Thyroid gland (tissue), 4 donors: Measurements from ENCODE around the gene DLGAP1. TPM values are rescaled to one million over a fixed set of nuclear protein-coding genes. Genes with fewer than 3 reads are reported as not detected.

Experiments
- DNase-seq, 2 donors: peaks; one replicate each; pipeline ENCODE4 v3.0.0-alpha.2; 2019
- H3K27ac ChIP-seq, 3 donors: fragments of 200-600 bp; sonication (generic); 1 replicate in 2 of 3; 2 replicates in 1 of 3; pipeline ENCODE4 v1.5.1; 2016 to 2019; ENCODE audit warnings: mild to moderate bottlenecking in 1 of 3, moderate library complexity in 1 of 3
- H3K27me3 ChIP-seq: fragments of 200-600 bp; sonication (generic); one replicate; pipeline ENCODE4 v1.5.1; 2019
- H3K36me3 ChIP-seq, 2 donors: fragments of 200-600 bp; sonication (generic); one replicate each; pipeline ENCODE4 v1.5.1; 2016 to 2019
- H3K4me1 ChIP-seq, 2 donors: fragments of 200-600 bp; sonication (generic); one replicate each; pipeline ENCODE4 v1.5.1; 2017 to 2019
- H3K4me3 ChIP-seq, 3 donors: fragments of 200-600 bp; sonication (generic); replicated peaks in 1 of 3; 1 replicate in 2 of 3; 2 replicates in 1 of 3; pipeline ENCODE4 v1.5.1; 2016; ENCODE audit warnings: mild to moderate bottlenecking in 1 of 3
- H3K9me3 ChIP-seq: fragments of 200-600 bp; sonication (generic); one replicate; pipeline ENCODE4 v1.5.1; 2017
- POLR2A ChIP-seq, 2 donors: fragments of 450-650 bp; IDR thresholded peaks; one replicate each; pipeline ENCODE4 v1.6.1; 2017; ENCODE audit warnings: antibody characterized with exemption in 2 of 2, mild to moderate bottlenecking in 2 of 2, moderate library complexity in 1 of 2
- WGBS, 2 donors: methylation state at CpG; one replicate each; pipeline ENCODE4 v1.1.5; 2017; 5-methylcytosine and 5-hydroxymethylcytosine counted together
- intact Hi-C: fragments of 100-400 bp; cut with DNase I; formaldehyde crosslinking; loops from one replicate; pipeline ENCODE4 v1.15.1; 2023
- total RNA-seq, 4 donors: library from RNA; depleted of rRNA; stranded (reverse); fragments of >200 nt; gene quantifications; one replicate each; pipeline ENCODE4 v1.2.3, GENCODE V29; 2016
- TF ChIP-seq, protein P1 (sequence below), 6 experiments: fragments of 200-600 bp in 3 of 6; fragments of 450-650 bp in 3 of 6; sonication (generic) in 3 of 6; IDR thresholded peaks; one replicate each; pipeline ENCODE4 v1.5.1; 2016 to 2019; ENCODE audit warnings: antibody characterized with exemption in 6 of 6, mild to moderate bottlenecking in 2 of 6, inconsistent platforms in 1 of 6, moderate library complexity in 1 of 6

DLGAP1 gene
- total RNA-seq, 4 donors from 2014 or later: 0.25 to 2.7 (median 0.77) TPM

DNA sequence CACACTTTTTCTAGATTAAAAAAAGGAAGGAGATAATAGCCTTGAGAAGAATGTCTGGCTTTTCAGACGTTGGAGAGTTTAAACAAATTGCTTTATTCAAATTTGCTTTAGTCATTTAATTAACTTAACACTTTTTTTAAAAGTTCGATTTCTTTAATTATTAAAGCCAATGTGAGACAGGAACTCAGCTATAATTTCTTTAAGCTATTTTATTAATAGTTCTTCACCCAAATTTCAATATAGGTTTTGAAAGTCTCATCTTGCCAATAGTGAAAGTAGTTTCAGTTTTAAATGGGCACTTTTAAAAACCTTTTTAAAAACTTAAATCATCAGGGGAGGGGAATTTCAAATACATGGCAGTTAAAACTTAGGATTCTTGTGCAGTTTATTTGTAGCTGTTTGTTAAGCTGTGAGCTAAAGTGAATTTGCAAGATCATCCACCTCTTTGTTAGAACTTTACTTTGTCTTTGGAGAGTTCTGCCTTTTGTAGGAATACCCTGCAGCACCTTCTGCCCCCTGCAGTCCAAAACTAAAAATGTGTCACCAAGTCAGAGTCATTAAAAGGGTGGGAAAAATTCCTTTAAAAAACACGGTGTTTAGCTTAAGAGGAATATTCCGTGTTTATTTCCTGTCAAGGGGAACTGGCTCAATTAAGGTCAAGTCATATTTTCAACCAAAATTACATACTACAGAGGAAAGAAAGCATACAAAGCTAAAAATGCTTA, 1000.6 kb downstream of the DLGAP1 start:
- intact Hi-C loops: loop anchor here (5.0 to 10.0 kb wide), 2 partner anchors 143 to 170 kb away; no protein-coding TSS in a partner anchor
- Histone ChIP-seq H3K4me1 (peaks cover 27 to 39% of the 10 kb centered on the region in 2 donors), H3K27ac (peak overlapping the region; percentile 93 to 100 (median 98)), H3K9me3 (no peaks in the 10 kb centered on the region), H3K4me3 (peak overlapping the region in 2 of 3 donors; percentile 4 to 96), H3K27me3 (no peaks in the 10 kb centered on the region), H3K36me3 (peaks cover 18 to 21% of the 10 kb centered on the region in 2 donors)
- TF ChIP-seq POLR2A (IDR thresholded peaks at IDR 0.05): peak in 1 of 2 donors; percentile 34
- TF ChIP-seq, protein P1, sequence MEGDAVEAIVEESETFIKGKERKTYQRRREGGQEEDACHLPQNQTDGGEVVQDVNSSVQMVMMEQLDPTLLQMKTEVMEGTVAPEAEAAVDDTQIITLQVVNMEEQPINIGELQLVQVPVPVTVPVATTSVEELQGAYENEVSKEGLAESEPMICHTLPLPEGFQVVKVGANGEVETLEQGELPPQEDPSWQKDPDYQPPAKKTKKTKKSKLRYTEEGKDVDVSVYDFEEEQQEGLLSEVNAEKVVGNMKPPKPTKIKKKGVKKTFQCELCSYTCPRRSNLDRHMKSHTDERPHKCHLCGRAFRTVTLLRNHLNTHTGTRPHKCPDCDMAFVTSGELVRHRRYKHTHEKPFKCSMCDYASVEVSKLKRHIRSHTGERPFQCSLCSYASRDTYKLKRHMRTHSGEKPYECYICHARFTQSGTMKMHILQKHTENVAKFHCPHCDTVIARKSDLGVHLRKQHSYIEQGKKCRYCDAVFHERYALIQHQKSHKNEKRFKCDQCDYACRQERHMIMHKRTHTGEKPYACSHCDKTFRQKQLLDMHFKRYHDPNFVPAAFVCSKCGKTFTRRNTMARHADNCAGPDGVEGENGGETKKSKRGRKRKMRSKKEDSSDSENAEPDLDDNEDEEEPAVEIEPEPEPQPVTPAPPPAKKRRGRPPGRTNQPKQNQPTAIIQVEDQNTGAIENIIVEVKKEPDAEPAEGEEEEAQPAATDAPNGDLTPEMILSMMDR (IDR thresholded peaks at IDR 0.05): peak in 5 of 6 experiments; percentile 46 to 76 (median 71)
- peak; percentile 37 to 39 for DNase-seq
- 2 to 3% methylated on average over 4 of the region's 4 CpGs for WGBS, 2 donors

DNA sequence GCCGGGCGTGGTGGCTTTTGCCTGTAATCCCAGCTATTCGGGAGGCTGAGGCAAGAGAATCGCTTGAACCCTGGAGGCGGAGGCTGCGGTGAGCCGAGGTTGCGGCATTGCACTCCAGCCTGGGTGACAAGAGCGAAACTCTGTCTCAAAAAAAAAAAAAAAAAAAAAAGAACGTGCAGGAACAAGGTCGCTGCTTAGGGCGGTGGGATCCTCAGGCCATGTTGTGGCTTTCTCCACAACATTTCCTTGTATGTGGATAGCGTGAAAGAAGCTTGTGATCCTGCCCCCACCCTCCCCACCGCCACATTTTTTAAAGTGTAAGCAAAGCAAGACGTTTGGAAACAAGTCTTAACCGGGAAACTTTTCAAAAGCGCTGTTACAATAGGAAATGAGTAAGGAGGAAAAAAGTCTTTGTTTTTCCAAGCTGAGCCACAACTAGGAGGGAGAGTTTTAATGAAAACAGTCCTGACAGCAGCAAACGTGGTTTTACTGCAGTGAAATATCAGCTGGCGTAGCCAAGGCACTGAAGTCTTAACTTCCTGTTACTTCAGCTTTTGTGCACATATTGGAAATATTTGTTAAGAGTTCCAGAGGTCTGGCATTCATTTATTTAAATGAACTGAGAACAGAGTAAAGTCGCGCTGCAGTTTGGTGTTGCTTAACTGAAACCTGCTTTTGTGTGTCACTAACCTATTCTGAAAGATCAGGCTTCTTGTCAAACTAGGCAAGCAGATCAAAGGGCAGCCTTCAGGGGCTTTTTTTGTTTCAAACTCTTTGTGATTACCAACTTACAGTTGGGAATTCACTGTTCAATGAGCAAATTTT, 1001.4 kb downstream of the DLGAP1 start:
- TF ChIP-seq, protein P1 (IDR thresholded peaks at IDR 0.05): no peak
- peak in 1 of 2 donors; percentile 54 for TF ChIP-seq POLR2A (IDR thresholded peaks at IDR 0.05)
- Histone ChIP-seq H3K27me3 (no peaks in the 10 kb centered on the region), H3K27ac (peak overlapping the region; percentile 93 to 100 (median 98)), H3K4me3 (peak overlapping the region in 2 of 3 donors; percentile 4 to 96), H3K9me3 (no peaks in the 10 kb centered on the region), H3K4me1 (peaks cover 22 to 33% of the 10 kb centered on the region in 2 donors), H3K36me3 (peaks cover 18 to 21% of the 10 kb centered on the region in 2 donors)
- 11 to 12% methylated on average over 21 of the region's 21 CpGs for WGBS, 2 donors
- intact Hi-C loops: loop anchor here (5.0 to 10.0 kb wide), 2 partner anchors 144 to 169 kb away; no protein-coding TSS in a partner anchor
- DNase-seq: peak; percentile 57 to 60

DNA sequence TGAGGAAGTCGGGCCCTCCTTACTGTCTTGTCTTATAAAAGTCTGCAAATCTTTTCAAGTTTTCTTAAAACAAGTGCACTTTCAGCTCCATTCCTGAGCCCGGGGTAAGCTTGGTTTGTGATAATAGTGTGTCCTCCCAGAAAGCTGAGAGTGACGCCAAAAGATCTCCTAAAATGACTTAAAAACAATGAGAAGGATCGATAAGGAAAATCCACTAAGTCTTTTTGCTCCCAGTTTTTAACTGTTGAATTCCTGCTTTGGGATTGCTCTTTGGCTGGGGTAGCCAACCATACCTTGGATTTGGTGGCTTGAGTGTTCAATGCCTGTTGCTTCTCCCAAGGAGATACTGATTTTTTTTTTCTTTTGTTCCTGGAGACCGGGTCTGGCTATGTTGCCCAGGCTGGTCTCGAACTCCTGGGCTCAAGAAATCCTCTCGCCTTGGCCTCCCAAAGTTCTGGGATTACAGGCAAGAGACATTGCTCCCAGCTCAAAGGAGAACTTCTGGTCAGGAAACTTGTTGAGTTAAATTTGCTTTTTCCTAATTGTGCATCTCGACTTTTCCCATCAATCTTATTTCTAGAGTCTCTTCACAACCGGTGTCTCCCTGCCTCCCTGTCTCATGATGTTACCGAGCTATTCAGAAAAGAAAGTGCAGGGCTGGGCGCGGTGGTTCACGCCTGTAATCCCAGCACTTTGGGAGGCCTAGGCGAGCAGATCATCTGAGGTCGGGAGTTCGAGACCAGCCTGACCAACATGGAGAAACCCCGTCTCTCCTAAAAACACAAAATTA, 1002.2 kb downstream of the DLGAP1 start:
- TF ChIP-seq, protein P1 (IDR thresholded peaks at IDR 0.05): no peak
- TF ChIP-seq POLR2A (IDR thresholded peaks at IDR 0.05): no peak
- no peak for DNase-seq
- Histone ChIP-seq H3K4me1 (peaks cover 22 to 25% of the 10 kb centered on the region in 2 donors), H3K27me3 (no peaks in the 10 kb centered on the region), H3K9me3 (no peaks in the 10 kb centered on the region), H3K4me3 (peak overlapping the region in 1 of 3 donors; percentile 96), H3K36me3 (peaks cover 15 to 19% of the 10 kb centered on the region in 2 donors), H3K27ac (peak overlapping the region; percentile 93 to 100 (median 98))
- WGBS, 2 donors: 40 to 45% methylated on average over 17 of the region's 17 CpGs
- intact Hi-C loops: loop anchor here (5.0 to 10.0 kb wide), 2 partner anchors 144 to 168 kb away; no protein-coding TSS in a partner anchor

DNA sequence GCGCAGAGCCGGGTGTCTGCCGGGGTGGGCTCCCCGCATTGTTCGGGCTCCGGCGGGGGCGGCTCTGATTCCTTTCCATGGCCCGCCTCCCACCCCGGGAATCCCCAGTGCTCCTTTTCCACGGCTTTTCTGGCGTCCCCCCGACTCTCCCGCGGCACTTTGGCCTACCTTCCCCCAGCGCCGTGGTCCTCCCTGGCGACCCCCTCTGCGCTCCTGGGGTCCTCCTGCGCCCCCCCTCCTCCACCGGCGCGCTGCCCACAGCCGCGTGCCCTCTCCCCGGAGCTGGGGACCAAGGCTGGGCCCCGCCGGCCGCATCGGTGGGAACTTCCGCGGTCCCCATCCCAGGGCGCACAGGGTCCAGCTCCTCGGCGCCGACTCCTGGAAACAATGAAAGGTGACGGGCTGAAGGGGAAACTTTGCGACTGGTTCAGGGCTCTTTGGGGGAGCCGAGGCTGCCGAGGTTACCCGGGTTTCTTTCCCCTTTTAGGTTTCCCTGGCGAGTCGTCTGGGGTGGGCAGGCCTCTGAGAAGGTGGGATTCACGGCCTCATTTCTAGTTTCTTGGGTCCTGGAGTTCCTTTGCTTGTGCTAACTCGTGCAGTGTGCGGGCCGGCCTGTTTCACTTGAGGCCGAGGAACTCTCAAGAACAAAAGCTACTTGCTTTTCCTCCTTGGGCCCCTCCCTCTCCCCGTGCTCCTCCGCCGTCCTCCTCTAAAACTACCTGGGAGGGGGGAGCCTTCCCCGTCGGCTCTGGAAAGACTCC, 1002.9 kb downstream of the DLGAP1 start:
- WGBS, 2 donors: 0 to 2% methylated on average over 23 to 40 of the region's 53 CpGs
- TF ChIP-seq, protein P1 (IDR thresholded peaks at IDR 0.05): peak in 1 of 6 experiments; percentile 8
- peak in 1 of 2 donors; percentile 89 for TF ChIP-seq POLR2A (IDR thresholded peaks at IDR 0.05)
- intact Hi-C loops: loop anchor here (5.0 to 10.0 kb wide), 2 partner anchors 145 to 167 kb away; no protein-coding TSS in a partner anchor

More for the DNA sequence above, 1002.9 kb downstream of the DLGAP1 start:
- peaks cover 8 to 12% of the 10 kb centered on the region in 2 donors for H3K36me3 ChIP-seq
- H3K9me3 ChIP-seq: no peaks in the 10 kb centered on the region
- H3K4me3 ChIP-seq: peak overlapping the region; percentile 68 to 97 (median 96)
- H3K27me3 ChIP-seq: no peaks in the 10 kb centered on the region
- H3K4me1 ChIP-seq: peaks cover 23 to 24% of the 10 kb centered on the region in 2 donors
- DNase-seq: peak; percentile 82 to 84
- peak overlapping the region; percentile 93 to 100 (median 98) for H3K27ac ChIP-seq
